Esophagus muscularis mucosa (tissue), 4 donors: ENCODE data around the gene SOX15. TPM values are rescaled to one million over a fixed set of nuclear protein-coding genes. Genes with fewer than 3 reads are reported as not detected.
A peak's percentile ranks its signal among the peaks of the same experiment; 100 is the strongest.

Experiments
- DNase-seq: peaks from one replicate; pipeline ENCODE4 v3.0.0-alpha.2; 2017; ENCODE audit errors: extremely low spot score
- H3K27ac ChIP-seq, 4 donors: fragments of 200-600 bp; sonication (generic); replicated peaks in 1 of 4; 1 replicate in 3 of 4; 2 replicates in 1 of 4; pipeline ENCODE4 v1.5.1; 2016 to 2019; ENCODE audit warnings: mild to moderate bottlenecking in 1 of 4
- H3K27me3 ChIP-seq, 4 donors: fragments of 200-600 bp; sonication (generic); one replicate each; pipeline versions ENCODE4 v1.5.1 to v1.6.0; 2016 to 2019
- H3K36me3 ChIP-seq, 4 donors: fragments of 200-600 bp; sonication (generic); one replicate each; pipeline ENCODE4 v1.5.1; 2016 to 2019
- H3K4me1 ChIP-seq, 4 donors: fragments of 200-600 bp; sonication (generic); one replicate each; pipeline ENCODE4 v1.5.1; 2016 to 2019
- H3K4me3 ChIP-seq, 4 donors: fragments of 200-600 bp; sonication (generic); 1 replicate in 2 of 4; 2 replicates in 2 of 4; pipeline ENCODE4 v1.5.1; 2016 to 2019; ENCODE audit warnings: mild to moderate bottlenecking in 4 of 4, moderate library complexity in 1 of 4
- H3K9me3 ChIP-seq, 4 donors: fragments of 200-600 bp; sonication (generic); 1 replicate in 3 of 4; 2 replicates in 1 of 4; pipeline ENCODE4 v1.5.1; 2016 to 2019
- EP300 ChIP-seq: sonication (generic); formaldehyde crosslinking; IDR thresholded peaks from one replicate; pipeline ENCODE4 v1.6.1; 2017; ENCODE audit warnings: antibody characterized with exemption
- POLR2A ChIP-seq: fragments of 450-650 bp; IDR thresholded peaks from one replicate; pipeline ENCODE4 v1.6.1; 2017; ENCODE audit warnings: antibody characterized with exemption, moderate library complexity, mild to moderate bottlenecking, low read depth
- POLR2AphosphoS5 ChIP-seq, 2 donors: sonication (generic); formaldehyde crosslinking; IDR thresholded peaks; one replicate each; pipeline ENCODE4 v1.6.1; 2017; ENCODE audit warnings: antibody characterized with exemption in 2 of 2
- WGBS: methylation state at CpG from one replicate; pipeline ENCODE4 v1.1.5; 2018; 5-methylcytosine and 5-hydroxymethylcytosine counted together
- intact Hi-C: fragments of 100-400 bp; cut with DNase I; formaldehyde crosslinking; loops from one replicate; pipeline ENCODE4 v1.15.1; 2023
- total RNA-seq, 4 donors: library from RNA; depleted of rRNA; stranded (reverse); fragments of >200 nt; gene quantifications; one replicate each; pipeline versions ENCODE4 v1.1.0 to v1.2.1, GENCODE V29; 2016
- TF ChIP-seq, protein P1 (sequence below), 3 experiments: fragments of 200-600 bp in 2 of 3; fragments of 450-650 bp in 1 of 3; sonication (generic) in 2 of 3; IDR thresholded peaks; one replicate each; pipeline ENCODE4 v1.5.1; 2017 to 2019; ENCODE audit warnings: antibody characterized with exemption in 3 of 3, mild to moderate bottlenecking in 2 of 3, moderate library complexity in 1 of 3

The SOX15 gene
- total RNA-seq, 4 donors from 2014 or later = 2.9 to 14.6 (median 10.9) TPM

DNA sequence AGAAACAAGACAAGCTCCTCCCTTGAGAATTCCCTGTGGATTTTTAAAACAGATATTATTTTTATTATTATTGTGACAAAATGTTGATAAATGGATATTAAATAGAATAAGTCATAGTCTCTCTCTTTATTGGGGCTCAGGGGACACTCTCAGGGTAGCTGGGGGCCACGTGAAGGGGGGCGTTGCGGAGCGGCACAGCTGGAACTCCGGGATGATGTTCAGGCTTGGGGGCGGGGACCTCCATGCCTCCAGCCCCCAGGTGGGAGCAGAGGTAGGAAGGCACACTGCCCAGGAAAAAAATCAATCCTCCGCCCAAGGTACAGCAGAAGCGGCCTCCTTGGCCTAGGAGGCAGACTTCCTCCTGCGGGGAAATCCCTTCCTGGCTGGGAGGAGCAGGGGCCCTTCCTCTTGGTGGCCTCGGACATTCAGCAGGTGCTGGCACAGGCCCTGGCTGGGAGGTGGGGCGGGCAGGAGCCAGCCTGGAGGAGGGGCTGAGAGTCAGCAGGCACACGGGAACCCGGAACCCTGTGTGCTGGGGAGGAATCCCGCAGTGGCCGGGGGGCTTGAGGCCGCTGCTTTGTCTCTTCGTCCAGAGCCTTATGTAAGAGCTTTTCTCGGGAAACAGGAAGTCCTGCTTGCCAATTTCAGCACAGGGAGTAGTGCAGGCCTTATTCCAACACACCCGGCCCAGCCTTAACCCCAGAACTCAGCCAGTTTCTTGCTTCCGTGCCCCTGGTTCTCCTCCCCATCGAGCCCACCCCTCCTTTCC, 31.9 kb downstream of the SOX15 start:
- peak; percentile 96 for DNase-seq
- WGBS = 13% methylated on average over 18 of the region's 21 CpGs
- TF ChIP-seq POLR2A = no peak
- TF ChIP-seq EP300 = no peak
- peak; percentile 86 to 90 for TF ChIP-seq POLR2AphosphoS5 (IDR thresholded peaks at IDR 0.05)
- Histone ChIP-seq H3K4me1 (peaks cover 45 to 57% (median 51%) of the 10 kb centered on the region in 4 donors), H3K4me3 (peak overlapping the region; percentile 74 to 96 (median 88)), H3K27ac (peak overlapping the region; percentile 89 to 99 (median 93)), H3K36me3 (peaks cover 0 to 13% (median 9%) of the 10 kb centered on the region in 4 donors), H3K27me3 (no peaks in the 10 kb centered on the region), H3K9me3 (no peaks in the 10 kb centered on the region)
- intact Hi-C loops = loop anchor here (2.0 to 10.0 kb wide), 4 partner anchors 43 to 303 kb away; partner anchors contain the start of genes CTDNEP1, ELP5, FGF11 and POLR2A

DNA sequence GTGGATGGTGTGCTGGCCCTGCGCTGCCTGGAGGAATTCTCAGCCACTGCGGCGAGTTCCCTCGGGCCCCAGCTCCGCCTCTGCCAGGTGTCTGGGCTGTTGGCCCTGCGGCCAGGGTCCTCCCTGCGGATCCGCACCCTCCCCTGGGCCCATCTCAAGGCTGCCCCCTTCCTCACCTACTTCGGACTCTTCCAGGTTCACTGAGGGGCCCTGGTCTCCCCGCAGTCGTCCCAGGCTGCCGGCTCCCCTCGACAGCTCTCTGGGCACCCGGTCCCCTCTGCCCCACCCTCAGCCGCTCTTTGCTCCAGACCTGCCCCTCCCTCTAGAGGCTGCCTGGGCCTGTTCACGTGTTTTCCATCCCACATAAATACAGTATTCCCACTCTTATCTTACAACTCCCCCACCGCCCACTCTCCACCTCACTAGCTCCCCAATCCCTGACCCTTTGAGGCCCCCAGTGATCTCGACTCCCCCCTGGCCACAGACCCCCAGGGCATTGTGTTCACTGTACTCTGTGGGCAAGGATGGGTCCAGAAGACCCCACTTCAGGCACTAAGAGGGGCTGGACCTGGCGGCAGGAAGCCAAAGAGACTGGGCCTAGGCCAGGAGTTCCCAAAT, 32.6 kb downstream of the SOX15 start:
- no peaks in the 10 kb centered on the region for H3K9me3 ChIP-seq
- no peak for DNase-seq
- WGBS = 62% methylated on average over 18 of the region's 19 CpGs
- H3K27ac ChIP-seq = peak overlapping the region; percentile 89 to 99 (median 93)
- no peaks in the 10 kb centered on the region for H3K27me3 ChIP-seq
- H3K4me1 ChIP-seq = peaks cover 38 to 50% (median 44%) of the 10 kb centered on the region in 4 donors
- peak overlapping the region in 2 of 4 donors; percentile 74 to 96 for H3K4me3 ChIP-seq
- TF ChIP-seq POLR2A (no peak), EP300 (no peak), POLR2AphosphoS5 (IDR thresholded peaks at IDR 0.05) (no peak)
- TF ChIP-seq, protein P1, sequence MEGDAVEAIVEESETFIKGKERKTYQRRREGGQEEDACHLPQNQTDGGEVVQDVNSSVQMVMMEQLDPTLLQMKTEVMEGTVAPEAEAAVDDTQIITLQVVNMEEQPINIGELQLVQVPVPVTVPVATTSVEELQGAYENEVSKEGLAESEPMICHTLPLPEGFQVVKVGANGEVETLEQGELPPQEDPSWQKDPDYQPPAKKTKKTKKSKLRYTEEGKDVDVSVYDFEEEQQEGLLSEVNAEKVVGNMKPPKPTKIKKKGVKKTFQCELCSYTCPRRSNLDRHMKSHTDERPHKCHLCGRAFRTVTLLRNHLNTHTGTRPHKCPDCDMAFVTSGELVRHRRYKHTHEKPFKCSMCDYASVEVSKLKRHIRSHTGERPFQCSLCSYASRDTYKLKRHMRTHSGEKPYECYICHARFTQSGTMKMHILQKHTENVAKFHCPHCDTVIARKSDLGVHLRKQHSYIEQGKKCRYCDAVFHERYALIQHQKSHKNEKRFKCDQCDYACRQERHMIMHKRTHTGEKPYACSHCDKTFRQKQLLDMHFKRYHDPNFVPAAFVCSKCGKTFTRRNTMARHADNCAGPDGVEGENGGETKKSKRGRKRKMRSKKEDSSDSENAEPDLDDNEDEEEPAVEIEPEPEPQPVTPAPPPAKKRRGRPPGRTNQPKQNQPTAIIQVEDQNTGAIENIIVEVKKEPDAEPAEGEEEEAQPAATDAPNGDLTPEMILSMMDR (IDR thresholded peaks at IDR 0.05) = no peak
- H3K36me3 ChIP-seq = peaks cover 0 to 12% (median 9%) of the 10 kb centered on the region in 4 donors
- intact Hi-C loops = loop anchor here (5.0 to 10.0 kb wide), 2 partner anchors 120 to 302 kb away; partner anchors contain the start of genes CTDNEP1, ELP5, FGF11 and TMEM102

DNA sequence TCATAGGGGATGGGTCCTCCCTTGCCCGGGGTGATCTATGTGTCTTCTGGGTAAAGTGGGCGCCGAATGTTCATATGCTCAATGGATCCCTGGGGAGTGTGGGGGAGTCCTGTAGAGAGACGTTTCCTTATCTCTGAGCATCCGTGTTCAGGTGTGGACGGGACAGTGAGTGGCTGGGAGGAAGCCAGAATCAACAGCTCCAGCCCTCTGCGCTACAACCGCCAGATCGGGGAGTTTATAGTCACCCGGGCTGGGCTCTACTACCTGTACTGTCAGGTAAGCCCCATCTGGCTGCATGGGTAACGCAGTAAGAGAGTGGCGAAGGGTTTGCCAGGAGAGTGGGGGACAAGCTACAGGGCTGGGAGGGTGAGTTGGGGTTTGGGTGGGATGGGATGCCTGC, 33.3 kb downstream of the SOX15 start:
- peak overlapping the region; percentile 89 to 99 (median 93) for H3K27ac ChIP-seq
- intact Hi-C loops = loop anchor here (5.0 to 10.0 kb wide), 2 partner anchors 119 to 302 kb away; partner anchors contain the start of genes CTDNEP1, ELP5, FGF11 and TMEM102
- H3K36me3 ChIP-seq = peaks cover 0 to 14% (median 9%) of the 10 kb centered on the region in 4 donors
- H3K4me1 ChIP-seq = peaks cover 38 to 47% (median 42%) of the 10 kb centered on the region in 4 donors
- WGBS = 89% methylated on average over 11 of the region's 12 CpGs
- H3K27me3 ChIP-seq = no peaks in the 10 kb centered on the region
- no peak overlapping the region for H3K4me3 ChIP-seq
- no peak for DNase-seq
- H3K9me3 ChIP-seq = no peaks in the 10 kb centered on the region
- TF ChIP-seq POLR2A (no peak), EP300 (no peak)

DNA sequence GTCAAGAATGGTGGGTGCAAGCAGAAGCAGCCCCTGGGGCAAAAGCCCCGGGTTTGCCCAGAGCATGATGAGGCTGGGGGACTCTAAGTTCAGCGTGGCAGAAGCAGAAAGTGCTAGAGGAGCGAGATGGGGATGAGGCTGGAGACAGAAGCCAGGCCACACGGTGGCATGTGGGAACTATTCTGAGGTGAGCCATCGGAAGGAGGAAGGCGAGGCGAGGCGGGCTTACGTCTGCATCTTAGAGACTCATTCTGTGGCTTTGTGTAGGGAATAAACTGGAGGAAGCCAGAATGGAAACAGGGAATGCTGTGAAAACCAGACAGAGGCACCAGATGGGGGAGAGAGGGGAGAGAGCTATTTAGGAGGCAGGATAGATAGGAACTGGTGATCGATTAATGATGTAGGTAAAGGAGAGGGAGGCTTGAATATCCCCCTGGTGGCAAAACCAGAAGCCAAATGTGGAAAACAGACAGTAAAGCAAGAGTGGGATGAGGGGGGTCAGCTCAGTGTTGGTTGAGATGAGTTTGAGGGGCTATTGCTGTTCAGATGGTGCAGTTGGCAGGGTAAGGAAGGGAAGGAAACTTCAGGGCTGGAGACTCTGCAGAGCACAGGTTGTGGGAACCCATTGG, 34.5 kb downstream of the SOX15 start:
- no peak for TF ChIP-seq POLR2AphosphoS5 (IDR thresholded peaks at IDR 0.05)
- TF ChIP-seq, protein P1 (IDR thresholded peaks at IDR 0.05) = no peak
- no peak for TF ChIP-seq POLR2A
- no peak for TF ChIP-seq EP300
- WGBS = 65% methylated on average over 10 of the region's 10 CpGs
- no peak overlapping the region for H3K4me3 ChIP-seq
- peaks cover 34 to 40% (median 38%) of the 10 kb centered on the region in 4 donors for H3K4me1 ChIP-seq
- intact Hi-C loops = loop anchor here (5.0 to 10.0 kb wide), 2 partner anchors 118 to 301 kb away; partner anchors contain the start of genes CTDNEP1, ELP5, FGF11 and TMEM102
- DNase-seq = no peak
- H3K27ac ChIP-seq = peak overlapping the region in 1 of 4 donors; percentile 30
- peaks cover 3 to 26% (median 19%) of the 10 kb centered on the region in 4 donors for H3K36me3 ChIP-seq
- H3K27me3 ChIP-seq = no peaks in the 10 kb centered on the region
- H3K9me3 ChIP-seq = no peaks in the 10 kb centered on the region

DNA sequence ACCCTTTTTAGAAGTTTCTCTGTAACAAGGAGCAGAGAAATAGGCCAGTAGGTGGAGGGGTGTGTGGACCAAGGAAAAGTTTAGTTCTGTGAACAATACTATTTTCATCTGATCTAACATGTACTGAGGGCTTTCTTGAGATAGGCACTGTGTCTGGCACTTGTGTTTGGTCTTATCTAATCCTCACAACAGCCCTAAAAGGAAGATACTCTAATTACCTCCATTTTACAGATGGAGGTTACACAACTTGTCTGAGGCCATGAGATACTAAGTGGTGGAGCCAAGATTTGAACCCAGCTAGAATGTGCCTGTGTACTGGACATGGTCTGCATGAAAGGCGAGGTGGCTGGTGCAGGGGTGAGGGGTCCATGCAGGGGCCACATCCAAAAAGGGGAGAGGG, 36.5 kb downstream of the SOX15 start:
- Histone ChIP-seq H3K27me3 (no peaks in the 10 kb centered on the region), H3K4me3 (no peak overlapping the region), H3K9me3 (no peaks in the 10 kb centered on the region), H3K36me3 (peaks cover 3 to 27% (median 20%) of the 10 kb centered on the region in 4 donors), H3K27ac (peak overlapping the region in 3 of 4 donors; percentile 40 to 51 (median 45)), H3K4me1 (peaks cover 27 to 38% (median 33%) of the 10 kb centered on the region in 4 donors)
- no peak for TF ChIP-seq POLR2AphosphoS5 (IDR thresholded peaks at IDR 0.05)
- TF ChIP-seq EP300 = no peak
- TF ChIP-seq POLR2A = no peak
- TF ChIP-seq, protein P1 (IDR thresholded peaks at IDR 0.05) = no peak
- 100% methylated on average over 1 of the region's 1 CpG for WGBS
- DNase-seq = no peak
- intact Hi-C loops = loop anchor here (10.0 kb wide), 1 partner anchor 299 kb away; the partner anchor contains the start of genes CTDNEP1 and ELP5
